ENCODE data around the gene DCAF10.
"Not testable (repeated sequence)": the region's sequence is repeated elsewhere in the genome, so short reads cannot be mapped to it uniquely, and the experiment has no call there.

DCAF10 gene

GRCh38 chr9:37790096-37790495, 10.5 kb upstream of the DCAF10 start:
- no peak for DNase-seq

GRCh38 chr9:37792122-37792521, 8.5 kb upstream of the DCAF10 start:
- no peak for DNase-seq

- no peak for DNase-seq
Measured at GRCh38 chr9:37796232-37796631, 4.4 kb upstream of the DCAF10 start.

GRCh38 chr9:37798677-37799076, 1.9 kb upstream of the DCAF10 start:
- DNase-seq = no peak

GRCh38 chr9:37801287-37801850, 772 bp downstream of the DCAF10 start:
- DNase-seq = peak; percentile 90

- no peak for DNase-seq
Measured at GRCh38 chr9:37801959-37802711, 1.5 kb downstream of the DCAF10 start.

GRCh38 chr9:37806271-37806670, 5.7 kb downstream of the DCAF10 start:
- DNase-seq = no peak

- DNase-seq = not testable (repeated sequence)
Measured at GRCh38 chr9:37809676-37810075, 9.1 kb downstream of the DCAF10 start.

GRCh38 chr9:37811906-37812476, 11.4 kb downstream of the DCAF10 start:
- DNase-seq = no peak

- DNase-seq = no peak
Measured at GRCh38 chr9:37812773-37813379, 12.3 kb downstream of the DCAF10 start.

GRCh38 chr9:37818849-37819248, 18.3 kb downstream of the DCAF10 start:
- no peak for DNase-seq

GRCh38 chr9:37820142-37820541, 19.5 kb downstream of the DCAF10 start:
- DNase-seq = no peak

- DNase-seq = not testable (repeated sequence)
Measured at GRCh38 chr9:37825174-37825573, 24.6 kb downstream of the DCAF10 start.

- DNase-seq = no peak
Measured at GRCh38 chr9:37827483-37828165, 27.0 kb downstream of the DCAF10 start.

- no peak for DNase-seq
Measured at GRCh38 chr9:37835821-37836220, 35.2 kb downstream of the DCAF10 start.

GRCh38 chr9:37836386-37836785, 35.8 kb downstream of the DCAF10 start:
- no peak for DNase-seq

GRCh38 chr9:37839496-37840461, 39.2 kb downstream of the DCAF10 start:
- no peak for DNase-seq

GRCh38 chr9:37840560-37841194, 40.1 kb downstream of the DCAF10 start:
- no peak for DNase-seq

GRCh38 chr9:37852222-37852621, 51.6 kb downstream of the DCAF10 start:
- DNase-seq = no peak

GRCh38 chr9:37856551-37856950, 56.0 kb downstream of the DCAF10 start:
- DNase-seq = no peak

- DNase-seq = no peak
Measured at GRCh38 chr9:37859043-37859442, 58.4 kb downstream of the DCAF10 start.

All from right kidney (tissue), 1 donor.